ENCODE data around the gene UNC45B. TPM values are rescaled to one million over a fixed set of nuclear protein-coding genes. Genes with fewer than 3 reads are reported as not detected.

Gene UNC45B
- total and polyA plus RNA-seq, 2 donors (not counting 3 experiments of a cell fraction or from before 2014, with no cell fraction given), result not detected

GRCh38 chr17:35135322-35135721 is 12.3 kb upstream of the UNC45B start:
- DNase-seq (ENCODE audit: low read depth, low spot score) (no peak), FAIRE-seq (no peak)
- ChIA-PET POLR2A (no interaction called here), CTCF (no interaction called here)
- TF ChIP-seq FOS (IDR thresholded peaks at IDR 0.05; ENCODE audit: borderline replicate concordance, insufficient read depth, low read length), result no peak
- TF ChIP-seq POLR2AphosphoS5 (IDR thresholded peaks at IDR 0.05; ENCODE audit: insufficient read depth, low read depth, low read length), result no peak
- no peak for TF ChIP-seq MYC (IDR thresholded peaks at IDR 0.05; ENCODE audit: low read depth, low read length)
- no peak for TF ChIP-seq POLR2A (IDR thresholded peaks at IDR 0.05; ENCODE audit: low read depth, low read length)
- no peak for TF ChIP-seq MAX (IDR thresholded peaks at IDR 0.05; ENCODE audit: insufficient read depth, insufficient read length)
- no peak for TF ChIP-seq EZH2 (IDR thresholded peaks at IDR 0.05; ENCODE audit: borderline replicate concordance, low read depth, low read length, severe bottlenecking)
- TF ChIP-seq GATA2 (IDR thresholded peaks at IDR 0.05; ENCODE audit: insufficient read depth, insufficient read length, low read depth, low read length), result no peak
- no peak for TF ChIP-seq CTCF (IDR thresholded peaks at IDR 0.05; ENCODE audit: extremely low read depth in 1 of 2, insufficient read depth in 1 of 2, low read depth in 1 of 2, low read length in 2 of 2)
- no peak for TF ChIP-seq JUN (IDR thresholded peaks at IDR 0.05; ENCODE audit: borderline replicate concordance, insufficient read depth, insufficient read length, low read depth)
- peaks cover 5% of the 10 kb centered on the region for H3K79me2 ChIP-seq (ENCODE audit: control insufficient read depth, insufficient read depth, low read length)
- no peak overlapping the region for H2AFZ ChIP-seq (ENCODE audit: low read depth, low read length)
- intact Hi-C loops (cut with micrococcal nuclease), result no loop called here
- H3K4me3 ChIP-seq (replicated peaks in 1 of 3; ENCODE audit: insufficient read depth in 1 of 3, low read depth in 1 of 3, low read length in 3 of 3), result no peak overlapping the region
- H3K9me1 ChIP-seq (replicated peaks; ENCODE audit: control insufficient read depth, extremely low read depth, insufficient read depth, low read length), result no peaks in the 10 kb centered on the region
- H3K27me3 ChIP-seq (ENCODE audit: control insufficient read depth in 2 of 2, insufficient read depth in 2 of 2, low read length in 2 of 2), result no peaks in the 10 kb centered on the region
- H3K9me3 ChIP-seq (replicated peaks; ENCODE audit: control insufficient read depth, insufficient read depth, low read length), result no peaks in the 10 kb centered on the region
- no TSS peak for BruUV-seq (replicated peaks)
- H3K9ac ChIP-seq (replicated peaks; ENCODE audit: extremely low read depth, insufficient read depth, low read length), result no peak overlapping the region
- no peaks in the 10 kb centered on the region for H4K20me1 ChIP-seq (replicated peaks; ENCODE audit: control insufficient read depth, extremely low read depth, insufficient read depth, low read length)
- no peak overlapping the region for H3K27ac ChIP-seq (ENCODE audit: insufficient read depth, low read depth, low read length)
- H3K4me1 ChIP-seq (ENCODE audit: control insufficient read depth, extremely low read depth, insufficient read depth, low read length), result no peaks in the 10 kb centered on the region
- no peak overlapping the region for H3K4me2 ChIP-seq (ENCODE audit: insufficient read depth, low read length)
- H3K36me3 ChIP-seq (ENCODE audit: control insufficient read depth in 2 of 2, extremely low read depth in 1 of 2, insufficient read depth in 2 of 2, low read length in 2 of 2), result peaks cover 20 to 51% of the 10 kb centered on the region in 2 experiments
- dilution Hi-C loops (cut with MboI; ENCODE audit: extremely low pct_ligation_motif_present, low sequenced_read_pairs), result no loop called here

Measured in endothelial cell of umbilical vein (primary cell).